ENCODE results near the gene SLC25A17. TPM values are rescaled to one million over a fixed set of nuclear protein-coding genes. Genes with fewer than 3 reads are reported as not detected.

SLC25A17 gene
- total RNA-seq, 2 experiments from 2014 or later: 20.0 to 24.1 TPM

DNA sequence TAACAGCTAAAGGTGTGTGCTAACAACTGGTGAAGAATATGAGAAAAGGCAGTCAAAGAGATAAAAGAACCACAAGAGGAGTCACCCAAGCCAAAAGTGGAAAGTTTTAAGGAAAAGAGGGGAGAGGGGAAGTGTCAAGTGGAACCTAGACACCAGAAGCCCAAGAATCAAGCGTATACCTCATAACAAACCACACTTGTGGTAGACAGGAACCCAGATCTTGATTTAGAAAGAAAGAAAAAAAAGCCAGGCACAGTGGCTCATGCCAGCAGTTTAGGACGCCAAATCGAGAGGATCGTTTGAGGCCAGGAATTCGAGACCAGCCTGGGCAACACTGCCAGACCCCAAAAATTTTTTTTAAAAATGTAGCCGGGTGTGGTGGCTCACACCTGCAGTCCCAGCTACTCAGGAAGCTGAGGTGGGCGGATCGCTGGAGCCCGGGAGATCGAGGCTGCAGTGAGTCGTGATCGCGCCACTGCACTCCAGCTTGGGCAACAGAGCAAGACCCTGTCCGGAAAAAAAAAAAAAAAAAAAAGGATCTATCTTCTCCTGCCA, 877 bp downstream of the SLC25A17 start:
- Mint-ChIP-seq H3K27me3 (ENCODE audit: low read depth) (no peaks in the 10 kb centered on the region), H3K27ac (peak overlapping the region; percentile 92), H3K9me3 (ENCODE audit: insufficient read depth) (no peaks in the 10 kb centered on the region), H3K4me1 (ENCODE audit: low read depth) (peaks cover 36% of the 10 kb centered on the region), H3K36me3 (ENCODE audit: low read depth) (peaks cover 14% of the 10 kb centered on the region), H3K4me3 (peak overlapping the region; percentile 94)
- POLR2A ChIA-PET: interaction anchor here (0.9 to 2.6 kb wide), 3 partner anchors 38 to 149 kb away, joined by 3 to 15 read pairs (median 3); partner anchors contain the start of genes ST13 and XPNPEP3
- ATAC-seq (peak; percentile 15), DNase-seq (peak; percentile 34)
- CTCF ChIA-PET: interaction anchor here (1.1 to 5.5 kb wide), 5 partner anchors 13 to 285 kb away, joined by 4 to 33 read pairs (median 5); partner anchors contain the start of gene XPNPEP3

DNA sequence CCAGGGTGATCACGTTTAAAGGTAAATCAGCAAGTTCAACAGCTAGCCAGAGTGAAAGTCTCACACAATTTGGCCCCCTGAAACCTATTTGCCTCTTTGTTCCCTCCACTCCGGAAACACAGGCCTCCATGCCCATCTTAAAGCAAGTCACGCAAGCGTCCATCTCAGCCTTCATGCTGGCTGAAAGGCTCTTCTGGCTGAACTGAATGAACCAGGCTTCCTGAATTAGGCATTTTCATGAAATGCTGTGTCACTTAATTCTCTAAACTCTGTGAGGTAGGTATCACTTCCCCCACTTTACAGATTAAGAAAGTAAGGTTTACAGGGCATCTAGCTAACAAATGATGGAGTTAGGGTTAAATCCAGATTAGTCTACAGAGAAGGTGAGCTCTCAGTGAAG, 1.4 kb downstream of the SLC25A17 start:
- CTCF ChIA-PET: interaction anchor here (1.1 to 5.5 kb wide), 4 partner anchors 13 to 284 kb away, joined by 4 to 33 read pairs (median 5); partner anchors contain the start of gene XPNPEP3
- peaks cover 36% of the 10 kb centered on the region for H3K4me1 Mint-ChIP-seq (ENCODE audit: low read depth)
- H3K27ac Mint-ChIP-seq: peak overlapping the region; percentile 41
- H3K4me3 Mint-ChIP-seq: peak overlapping the region; percentile 94
- DNase-seq: no peak
- H3K9me3 Mint-ChIP-seq (ENCODE audit: insufficient read depth): no peaks in the 10 kb centered on the region
- H3K36me3 Mint-ChIP-seq (ENCODE audit: low read depth): peaks cover 14% of the 10 kb centered on the region
- POLR2A ChIA-PET: interaction anchor here (1.6 kb wide), 1 partner anchor 45 kb away, joined by 3 read pairs; no protein-coding TSS in a partner anchor
- ATAC-seq: no peak
- H3K27me3 Mint-ChIP-seq (ENCODE audit: low read depth): no peaks in the 10 kb centered on the region

DNA sequence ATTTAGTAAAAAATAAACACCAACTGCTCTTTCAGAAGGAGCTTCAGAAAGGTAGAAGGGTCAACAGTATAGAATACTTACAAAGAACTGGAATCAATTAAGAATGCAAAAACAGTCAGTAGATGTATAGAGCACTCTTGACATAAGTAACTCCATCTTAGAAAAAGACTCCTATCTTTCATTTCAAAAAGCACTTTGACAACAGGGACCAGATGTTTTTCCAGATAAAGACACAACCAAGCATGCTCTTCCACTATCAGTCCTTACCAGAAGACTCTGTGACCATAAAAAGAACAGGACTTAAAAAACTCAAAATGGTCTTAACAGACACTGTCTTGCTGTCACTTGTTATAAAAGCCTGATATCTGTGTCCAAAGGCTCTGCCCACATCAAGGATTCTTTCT, 5.2 kb downstream of the SLC25A17 start:
- no peaks in the 10 kb centered on the region for H3K9me3 Mint-ChIP-seq (ENCODE audit: insufficient read depth)
- H3K4me3 Mint-ChIP-seq: no peak overlapping the region
- ATAC-seq (no peak), DNase-seq (no peak)
- no peaks in the 10 kb centered on the region for H3K27me3 Mint-ChIP-seq (ENCODE audit: low read depth)
- peaks cover 18% of the 10 kb centered on the region for H3K36me3 Mint-ChIP-seq (ENCODE audit: low read depth)
- CTCF ChIA-PET: no interaction called here
- no peak overlapping the region for H3K27ac Mint-ChIP-seq
- H3K4me1 Mint-ChIP-seq (ENCODE audit: low read depth): peaks cover 27% of the 10 kb centered on the region
- POLR2A ChIA-PET: no interaction called here

DNA sequence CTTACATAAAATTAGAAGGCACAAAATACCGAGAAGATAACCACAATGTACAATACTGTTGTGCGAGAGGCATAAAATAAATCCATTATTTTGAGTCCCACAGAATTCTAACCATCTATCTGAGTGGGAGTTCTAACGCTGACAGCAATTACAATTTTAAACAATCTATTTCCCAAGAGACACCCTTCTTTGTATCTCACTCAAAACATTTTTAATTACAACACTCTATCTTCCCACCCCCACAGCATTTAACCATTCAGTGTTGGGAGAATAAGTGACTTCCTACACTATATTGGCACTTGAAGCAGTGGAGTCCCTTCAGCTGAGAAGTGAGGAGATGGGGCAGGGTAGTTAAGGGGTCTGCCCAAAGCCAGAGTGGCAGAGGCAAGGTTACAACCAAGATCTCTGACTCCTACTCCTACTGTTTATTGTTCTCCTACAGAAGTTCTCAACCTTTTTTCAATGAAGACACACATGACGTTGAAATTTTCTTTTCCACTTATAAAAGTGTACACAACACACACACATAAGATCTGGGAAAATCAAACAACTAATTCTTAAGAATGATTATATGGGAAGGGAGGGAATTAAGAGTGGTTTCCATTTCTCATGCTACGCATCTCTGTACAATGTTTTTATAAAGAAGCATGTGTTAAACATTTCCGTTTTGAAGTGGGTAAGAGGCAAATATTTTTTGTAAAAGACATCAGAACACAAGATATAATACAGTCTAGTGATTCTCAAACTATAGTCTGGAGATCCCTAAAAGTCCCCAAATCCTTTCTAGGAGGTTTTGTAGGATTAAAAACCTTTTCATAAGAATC, 10.9 kb downstream of the SLC25A17 start:
- no peak for ATAC-seq
- no peaks in the 10 kb centered on the region for H3K4me1 Mint-ChIP-seq (ENCODE audit: low read depth)
- CTCF ChIA-PET: interaction anchor here (0.8 to 0.9 kb wide), 2 partner anchors 29 to 125 kb away, joined by 3 read pairs; no protein-coding TSS in a partner anchor
- H3K4me3 Mint-ChIP-seq: no peak overlapping the region
- H3K36me3 Mint-ChIP-seq (ENCODE audit: low read depth): peaks cover 9% of the 10 kb centered on the region
- DNase-seq: no peak
- H3K9me3 Mint-ChIP-seq (ENCODE audit: insufficient read depth): no peaks in the 10 kb centered on the region
- no peaks in the 10 kb centered on the region for H3K27me3 Mint-ChIP-seq (ENCODE audit: low read depth)
- POLR2A ChIA-PET: interaction anchor here (0.6 kb wide), 1 partner anchor 143 kb away, joined by 3 read pairs; no protein-coding TSS in a partner anchor
- H3K27ac Mint-ChIP-seq: no peak overlapping the region

DNA sequence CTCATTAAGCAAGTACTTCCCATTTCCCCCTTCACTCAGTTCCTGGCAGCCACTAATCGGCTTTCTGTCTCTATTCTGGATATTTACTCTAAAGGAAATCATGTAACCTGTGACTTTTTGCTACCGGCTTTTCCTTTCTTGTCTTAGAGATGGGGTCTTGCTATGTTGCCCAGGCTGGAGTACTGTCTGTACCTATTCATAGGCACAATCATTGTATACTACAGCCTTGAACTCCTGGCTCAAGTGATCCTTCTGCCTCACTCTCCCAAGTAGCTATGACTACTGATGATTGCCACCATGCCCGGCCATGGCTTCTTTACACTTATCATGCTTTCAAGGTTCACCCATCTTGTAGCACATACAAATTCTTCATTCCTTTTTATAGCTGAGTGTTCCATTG, 12.4 kb downstream of the SLC25A17 start:
- Mint-ChIP-seq H3K27ac (no peak overlapping the region), H3K4me1 (ENCODE audit: low read depth) (no peaks in the 10 kb centered on the region), H3K9me3 (ENCODE audit: insufficient read depth) (no peaks in the 10 kb centered on the region), H3K27me3 (ENCODE audit: low read depth) (no peaks in the 10 kb centered on the region), H3K4me3 (no peak overlapping the region), H3K36me3 (ENCODE audit: low read depth) (peaks cover 6% of the 10 kb centered on the region)
- ATAC-seq: no peak
- ChIA-PET POLR2A (no interaction called here), CTCF (no interaction called here)
- DNase-seq: no peak

DNA sequence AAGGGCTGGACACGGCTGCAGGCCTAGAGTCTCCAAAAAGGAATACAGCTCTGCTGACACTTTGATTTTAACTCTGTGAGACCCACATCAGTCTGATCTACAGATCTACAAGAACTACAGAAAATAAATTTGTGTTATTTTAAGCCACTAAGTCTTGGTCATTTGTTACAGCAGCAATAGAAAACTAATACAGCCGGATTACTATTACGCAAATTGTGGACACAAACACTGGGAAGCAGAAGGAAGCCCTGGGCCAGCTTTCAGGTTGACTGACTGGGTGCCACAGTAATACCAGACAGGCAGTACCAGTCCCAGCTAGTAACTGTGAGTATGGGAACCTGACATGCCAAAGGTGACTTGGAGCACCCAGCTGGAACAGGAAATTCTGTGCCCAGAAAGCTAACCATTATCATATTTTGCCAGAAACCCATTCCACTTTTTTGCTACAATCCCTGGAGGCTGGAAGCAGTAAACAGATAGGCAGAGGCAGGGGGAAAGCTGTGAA, 13.4 kb downstream of the SLC25A17 start:
- Mint-ChIP-seq H3K27ac (no peak overlapping the region), H3K4me3 (no peak overlapping the region), H3K27me3 (ENCODE audit: low read depth) (no peaks in the 10 kb centered on the region), H3K4me1 (ENCODE audit: low read depth) (no peaks in the 10 kb centered on the region), H3K9me3 (ENCODE audit: insufficient read depth) (no peaks in the 10 kb centered on the region), H3K36me3 (ENCODE audit: low read depth) (peaks cover 6% of the 10 kb centered on the region)
- no peak for ATAC-seq
- POLR2A ChIA-PET: no interaction called here
- CTCF ChIA-PET: no interaction called here
- DNase-seq: no peak

DNA sequence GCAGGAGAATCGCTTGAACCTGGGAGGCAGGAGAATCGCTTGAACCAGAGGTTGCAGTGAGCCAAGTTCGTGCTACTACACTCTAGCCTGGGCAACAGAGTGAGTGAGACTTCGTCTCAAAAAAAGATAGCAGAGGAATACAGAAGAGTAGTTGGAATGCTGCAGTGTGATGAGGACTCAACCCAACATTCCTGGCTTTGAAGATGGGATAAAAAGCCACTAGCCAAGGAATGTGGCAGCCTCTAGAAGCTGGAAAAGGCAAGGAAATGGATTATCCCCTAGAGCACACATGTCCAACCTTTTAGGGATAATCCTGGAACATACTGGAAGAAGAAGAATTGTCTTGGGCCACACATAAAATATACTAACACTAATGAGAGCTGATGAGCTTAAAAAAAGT, 13.9 kb downstream of the SLC25A17 start:
- Mint-ChIP-seq H3K4me1 (ENCODE audit: low read depth) (no peaks in the 10 kb centered on the region), H3K4me3 (no peak overlapping the region), H3K27ac (no peak overlapping the region), H3K9me3 (ENCODE audit: insufficient read depth) (no peaks in the 10 kb centered on the region), H3K27me3 (ENCODE audit: low read depth) (no peaks in the 10 kb centered on the region), H3K36me3 (ENCODE audit: low read depth) (peaks cover 6% of the 10 kb centered on the region)
- ATAC-seq (no peak), DNase-seq (no peak)
- CTCF ChIA-PET: no interaction called here
- POLR2A ChIA-PET: no interaction called here

DNA sequence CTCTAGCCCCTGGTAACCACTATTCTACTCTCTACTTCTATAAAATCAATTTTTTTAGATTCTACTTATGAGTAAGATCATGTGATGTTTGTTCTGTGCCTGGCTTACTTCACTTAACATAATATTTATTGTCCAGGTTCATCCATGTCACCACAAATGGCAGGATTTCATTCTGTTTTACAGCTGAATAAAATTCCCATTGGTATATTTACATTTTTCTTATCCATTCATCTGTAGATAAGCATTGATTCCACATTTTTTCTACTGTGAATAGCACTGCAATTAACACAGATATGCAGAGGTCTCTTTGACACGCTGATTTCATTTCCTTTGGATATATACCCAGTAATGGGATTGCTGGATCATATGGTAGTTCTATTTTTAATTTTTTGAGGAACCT, 15.8 kb downstream of the SLC25A17 start:
- no peaks in the 10 kb centered on the region for H3K27me3 Mint-ChIP-seq (ENCODE audit: low read depth)
- ChIA-PET CTCF (interaction anchor here (1.0 to 1.2 kb wide), 2 partner anchors 103 to 120 kb away, joined by 3 read pairs; no protein-coding TSS in a partner anchor), POLR2A (no interaction called here)
- H3K27ac Mint-ChIP-seq: no peak overlapping the region
- ATAC-seq (no peak), DNase-seq (no peak)
- no peak overlapping the region for H3K4me3 Mint-ChIP-seq
- peaks cover 6% of the 10 kb centered on the region for H3K36me3 Mint-ChIP-seq (ENCODE audit: low read depth)
- no peaks in the 10 kb centered on the region for H3K9me3 Mint-ChIP-seq (ENCODE audit: insufficient read depth)
- H3K4me1 Mint-ChIP-seq (ENCODE audit: low read depth): peaks cover 9% of the 10 kb centered on the region

- POLR2A ChIA-PET: interaction anchor here (0.6 kb wide), 1 partner anchor 32 kb away, joined by 3 read pairs; no protein-coding TSS in a partner anchor
Observed at GRCh38 chr22:40799008-40799407, 20.1 kb downstream of the SLC25A17 start.

DNA sequence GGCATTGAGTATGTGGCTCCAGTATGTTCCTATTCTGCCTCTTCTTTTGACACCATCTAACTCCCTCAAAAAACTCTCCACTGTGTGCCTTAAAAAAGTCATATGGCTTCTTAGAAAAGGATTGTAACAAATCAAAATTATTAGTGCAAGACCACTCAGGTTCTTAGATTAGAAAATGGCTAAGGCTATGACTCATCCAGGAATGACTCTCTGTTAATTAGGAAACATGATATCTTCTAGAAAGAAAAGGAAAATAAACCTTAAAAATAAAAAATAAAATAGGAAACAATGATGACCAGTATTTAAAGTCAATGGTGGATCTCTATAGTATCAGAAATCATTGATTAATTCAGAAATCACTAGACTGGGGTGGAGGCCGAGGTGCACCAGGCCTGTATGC, 21.7 kb downstream of the SLC25A17 start:
- peaks cover 15% of the 10 kb centered on the region for H3K36me3 Mint-ChIP-seq (ENCODE audit: low read depth)
- no peaks in the 10 kb centered on the region for H3K27me3 Mint-ChIP-seq (ENCODE audit: low read depth)
- CTCF ChIA-PET: no interaction called here
- no peak overlapping the region for H3K4me3 Mint-ChIP-seq
- no peaks in the 10 kb centered on the region for H3K9me3 Mint-ChIP-seq (ENCODE audit: insufficient read depth)
- POLR2A ChIA-PET: no interaction called here
- ATAC-seq (no peak), DNase-seq (no peak)
- peaks cover 13% of the 10 kb centered on the region for H3K4me1 Mint-ChIP-seq (ENCODE audit: low read depth)
- H3K27ac Mint-ChIP-seq: no peak overlapping the region

More at GRCh38 chr22:40799008-40799407, 20.1 kb downstream of the SLC25A17 start:
- DNase-seq (no peak), ATAC-seq (peak; percentile 57)
- CTCF ChIA-PET: no interaction called here
- no peaks in the 10 kb centered on the region for H3K27me3 Mint-ChIP-seq (ENCODE audit: low read depth)
- H3K27ac Mint-ChIP-seq: no peak overlapping the region
- H3K4me1 Mint-ChIP-seq (ENCODE audit: low read depth): peaks cover 13% of the 10 kb centered on the region
- H3K4me3 Mint-ChIP-seq: no peak overlapping the region
- H3K9me3 Mint-ChIP-seq (ENCODE audit: insufficient read depth): no peaks in the 10 kb centered on the region
- peaks cover 7% of the 10 kb centered on the region for H3K36me3 Mint-ChIP-seq (ENCODE audit: low read depth)

- Mint-ChIP-seq H3K27ac (no peak overlapping the region), H3K9me3 (ENCODE audit: insufficient read depth) (no peaks in the 10 kb centered on the region), H3K4me1 (ENCODE audit: low read depth) (peaks cover 5% of the 10 kb centered on the region), H3K27me3 (ENCODE audit: low read depth) (no peaks in the 10 kb centered on the region), H3K4me3 (no peak overlapping the region), H3K36me3 (ENCODE audit: low read depth) (peaks cover 31% of the 10 kb centered on the region)
- POLR2A ChIA-PET: no interaction called here
- no peak for ATAC-seq
- CTCF ChIA-PET: no interaction called here
- no peak for DNase-seq
Observed at GRCh38 chr22:40792451-40792850, 26.7 kb downstream of the SLC25A17 start.

- CTCF ChIA-PET: no interaction called here
- POLR2A ChIA-PET: no interaction called here
- Mint-ChIP-seq H3K27ac (no peak overlapping the region), H3K36me3 (ENCODE audit: low read depth) (peaks cover 31% of the 10 kb centered on the region), H3K27me3 (ENCODE audit: low read depth) (no peaks in the 10 kb centered on the region), H3K9me3 (ENCODE audit: insufficient read depth) (no peaks in the 10 kb centered on the region), H3K4me1 (ENCODE audit: low read depth) (peaks cover 5% of the 10 kb centered on the region), H3K4me3 (no peak overlapping the region)
- ATAC-seq: no peak
- no peak for DNase-seq
Observed at GRCh38 chr22:40791241-40791640, 27.9 kb downstream of the SLC25A17 start.
